K562 (cell line): ENCODE measurements around the gene NIPSNAP3A.

Experiments
- EZH2 ChIP-seq: IDR thresholded peaks from 2 replicates; pipeline ENCODE4 v1.6.1; 2012; ENCODE audit warnings: low read depth, mild to moderate bottlenecking, inconsistent platforms, low read length, borderline replicate concordance
- NFIC ChIP-seq: fragments of 450-650 bp; IDR thresholded peaks from 2 replicates; pipeline ENCODE4 v1.6.1; 2017; ENCODE audit warnings: mild to moderate bottlenecking, inconsistent platforms
- POLR2AphosphoS5 ChIP-seq: IDR thresholded peaks from 2 replicates; pipeline ENCODE4 v1.6.1; 2011; ENCODE audit warnings: mild to moderate bottlenecking, low read depth, low read length, moderate library complexity; ENCODE audit not compliant: control insufficient read depth, insufficient read depth
- SREBF1 ChIP-seq: fragments of 150-350 bp; IDR thresholded peaks from 2 replicates; pipeline ENCODE4 v1.6.1; 2014; ENCODE audit warnings: antibody characterized with exemption, low read depth, low read length, borderline replicate concordance
- TCF7 ChIP-seq: sonication (generic); IDR thresholded peaks from 2 replicates; pipeline ENCODE4 v1.6.1; 2016; ENCODE audit warnings: antibody characterized with exemption, borderline replicate concordance

DNA sequence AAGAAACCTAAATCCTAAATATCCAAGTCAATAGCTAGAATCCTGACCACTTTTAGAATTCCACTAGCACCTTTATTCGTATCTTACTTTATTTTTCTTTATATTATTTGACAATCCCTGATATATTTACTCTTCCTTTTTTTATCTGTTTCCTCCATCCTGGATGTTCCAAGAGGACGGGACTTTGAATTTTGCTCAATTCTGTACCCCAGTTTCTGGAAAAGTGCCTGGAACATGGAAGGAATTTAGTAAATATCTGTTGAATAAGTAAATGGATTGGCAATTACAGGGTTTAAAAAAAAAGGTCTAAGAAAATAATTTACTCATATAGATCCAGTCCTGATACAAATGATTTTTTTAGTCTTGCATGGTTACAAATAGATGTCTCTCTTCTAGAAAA, 1.2 kb upstream of the NIPSNAP3A start:
- TF ChIP-seq EZH2 (no peak), SREBF1 (no peak), NFIC (no peak), POLR2AphosphoS5 (no peak), TCF7 (no peak)
